Right lobe of liver (tissue), 6 donors: ENCODE measurements around the gene TTC19. TPM values are rescaled to one million over a fixed set of nuclear protein-coding genes. Genes with fewer than 3 reads are reported as not detected.

Experiments used
- ATAC-seq, 4 donors: fragments of 200-7000 bp; cut with Tn5 transposase; one replicate each; pipeline ENCODE4 v1.9.1; 2020; ENCODE audit warnings: mild to moderate bottlenecking in 4 of 4, moderate library complexity in 4 of 4
- DNase-seq, 3 donors: peaks; one replicate each; pipeline ENCODE4 v3.0.0-alpha.2; 2020
- H3K27ac ChIP-seq, 3 donors: fragments of 200-600 bp; one replicate each; pipeline ENCODE4 v1.8.0; 2022
- H3K27me3 ChIP-seq, 2 donors: fragments of 200-600 bp; one replicate each; pipeline ENCODE4 v1.8.0; 2022
- H3K36me3 ChIP-seq, 4 donors: fragments of 200-600 bp; sonication (generic) in 1 of 4; one replicate each; pipeline versions ENCODE4 v1.5.1 to v1.8.0; 2017 to 2022; ENCODE audit warnings: control low read depth in 1 of 4
- H3K4me1 ChIP-seq, 4 donors: fragments of 200-600 bp; sonication (generic) in 1 of 4; one replicate each; pipeline versions ENCODE4 v1.5.1 to v1.8.0; 2017 to 2022; ENCODE audit warnings: control low read depth in 1 of 4
- H3K4me3 ChIP-seq, 3 donors: fragments of 200-600 bp; one replicate each; pipeline ENCODE4 v1.8.0; 2022
- H3K9me3 ChIP-seq, 4 donors: fragments of 200-600 bp; sonication (generic) in 1 of 4; one replicate each; pipeline versions ENCODE4 v1.5.1 to v1.8.0; 2017 to 2022; ENCODE audit warnings: control low read depth in 1 of 4
- POLR2A ChIP-seq: fragments of 450-650 bp; IDR thresholded peaks from one replicate; pipeline ENCODE4 v1.6.1; 2017; ENCODE audit warnings: antibody characterized with exemption, mild to moderate bottlenecking
- WGBS: methylation state at CpG from one replicate; pipeline ENCODE4 v1.1.6; 2018; ENCODE audit warnings: low coverage, low lambda C conversion rate; ENCODE audit not compliant: insufficient coverage; ENCODE audit errors: missing lambda C conversion rate; 5-methylcytosine and 5-hydroxymethylcytosine counted together
- intact Hi-C, 2 donors: fragments of 100-400 bp; cut with DNase I; formaldehyde crosslinking; loops; one replicate each; pipeline versions ENCODE4 v1.11.2 to v1.14.1; 2022
- total RNA-seq, 6 experiments: library from RNA; depleted of rRNA in 2 of 6; stranded (reverse); fragments of >200 nt in 2 of 6; fragmentation: NEBNext Ultra II Directional in 3 of 6; extraction: Animal tissue kit (Norgen Biotek cat#: 25700) in 3 of 6; gene quantifications; one replicate each; pipeline versions ENCODE4 v1.1.0 to v1.2.4, GENCODE V29; 2016 to 2023
- TF ChIP-seq, protein P1 (sequence below), 4 donors: fragments of 200-600 bp in 3 of 4; fragments of 450-650 bp in 1 of 4; IDR thresholded peaks; one replicate each; pipeline versions ENCODE4 v1.5.1 to v1.8.0; 2016 to 2022; ENCODE audit warnings: antibody characterized with exemption in 4 of 4, mild to moderate bottlenecking in 2 of 4
- donor health status: DM: no; HTN: yes; CAD: no.
- donor health status: DM: no; HTN: no; CAD: no.
- donor health status: DM: no; HTN: no; CAD: no.
- donor health status: DM: no; HTN: yes; CAD: no.
- donor health status: DM: no; HTN: yes; CAD: no.

The TTC19 gene
- total RNA-seq, 6 experiments from 2014 or later: 14.3 to 32.3 (median 19.9) TPM

DNA sequence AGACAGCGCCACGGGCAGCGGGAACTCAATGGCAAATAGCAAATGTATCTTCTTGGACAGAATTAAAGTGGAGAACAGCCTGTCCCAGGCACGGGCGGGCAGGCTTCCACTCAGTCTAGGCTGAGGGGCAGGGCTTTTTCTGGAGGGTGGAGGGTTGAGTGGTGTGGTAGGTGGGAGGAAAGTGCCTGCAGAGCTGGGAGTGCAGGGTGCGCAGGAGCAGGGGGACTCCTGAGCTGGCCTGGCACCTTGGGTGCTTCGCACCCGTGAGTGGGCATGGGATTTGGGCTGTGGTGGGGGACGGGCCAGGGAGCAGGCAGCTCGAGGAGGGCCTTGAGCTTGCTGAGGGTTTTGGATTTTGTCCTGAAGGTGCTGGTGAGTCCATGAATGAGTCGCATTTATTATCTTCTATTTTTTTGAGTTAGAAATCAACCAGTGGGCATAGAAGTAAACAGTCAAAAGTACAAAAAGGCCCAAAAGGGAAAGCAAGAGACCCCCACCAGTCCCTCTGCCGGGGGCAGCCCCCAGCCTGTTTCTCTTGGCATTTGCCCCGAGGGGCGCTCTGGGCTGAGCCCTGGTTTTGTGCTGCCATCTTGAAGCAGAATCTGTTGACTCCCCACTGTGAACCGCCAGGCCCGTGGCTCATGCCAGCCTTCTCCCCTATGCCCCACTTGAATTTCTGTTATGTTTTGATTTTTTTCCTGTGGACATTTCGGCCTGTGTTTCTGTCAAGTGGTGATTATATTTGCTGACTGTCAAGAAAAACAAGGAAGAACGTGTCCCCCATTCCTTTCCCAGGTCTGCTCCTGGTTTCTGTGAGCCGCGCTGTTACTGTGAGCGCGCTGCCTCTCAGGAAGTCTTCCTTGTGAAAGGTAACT is 46.5 kb upstream of the TTC19 start:
- intact Hi-C loops: no loop called here
- H3K4me1 ChIP-seq: no peaks in the 10 kb centered on the region
- no peaks in the 10 kb centered on the region for H3K36me3 ChIP-seq
- no peak overlapping the region for H3K4me3 ChIP-seq
- no peaks in the 10 kb centered on the region for H3K27me3 ChIP-seq
- ATAC-seq (no peak), DNase-seq (no peak)
- H3K9me3 ChIP-seq: no peaks in the 10 kb centered on the region
- no peak overlapping the region for H3K27ac ChIP-seq
- TF ChIP-seq POLR2A: no peak
- TF ChIP-seq, protein P1, sequence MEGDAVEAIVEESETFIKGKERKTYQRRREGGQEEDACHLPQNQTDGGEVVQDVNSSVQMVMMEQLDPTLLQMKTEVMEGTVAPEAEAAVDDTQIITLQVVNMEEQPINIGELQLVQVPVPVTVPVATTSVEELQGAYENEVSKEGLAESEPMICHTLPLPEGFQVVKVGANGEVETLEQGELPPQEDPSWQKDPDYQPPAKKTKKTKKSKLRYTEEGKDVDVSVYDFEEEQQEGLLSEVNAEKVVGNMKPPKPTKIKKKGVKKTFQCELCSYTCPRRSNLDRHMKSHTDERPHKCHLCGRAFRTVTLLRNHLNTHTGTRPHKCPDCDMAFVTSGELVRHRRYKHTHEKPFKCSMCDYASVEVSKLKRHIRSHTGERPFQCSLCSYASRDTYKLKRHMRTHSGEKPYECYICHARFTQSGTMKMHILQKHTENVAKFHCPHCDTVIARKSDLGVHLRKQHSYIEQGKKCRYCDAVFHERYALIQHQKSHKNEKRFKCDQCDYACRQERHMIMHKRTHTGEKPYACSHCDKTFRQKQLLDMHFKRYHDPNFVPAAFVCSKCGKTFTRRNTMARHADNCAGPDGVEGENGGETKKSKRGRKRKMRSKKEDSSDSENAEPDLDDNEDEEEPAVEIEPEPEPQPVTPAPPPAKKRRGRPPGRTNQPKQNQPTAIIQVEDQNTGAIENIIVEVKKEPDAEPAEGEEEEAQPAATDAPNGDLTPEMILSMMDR (IDR thresholded peaks at IDR 0.05): no peak
- WGBS: 68% methylated on average over 14 of the region's 22 CpGs

DNA sequence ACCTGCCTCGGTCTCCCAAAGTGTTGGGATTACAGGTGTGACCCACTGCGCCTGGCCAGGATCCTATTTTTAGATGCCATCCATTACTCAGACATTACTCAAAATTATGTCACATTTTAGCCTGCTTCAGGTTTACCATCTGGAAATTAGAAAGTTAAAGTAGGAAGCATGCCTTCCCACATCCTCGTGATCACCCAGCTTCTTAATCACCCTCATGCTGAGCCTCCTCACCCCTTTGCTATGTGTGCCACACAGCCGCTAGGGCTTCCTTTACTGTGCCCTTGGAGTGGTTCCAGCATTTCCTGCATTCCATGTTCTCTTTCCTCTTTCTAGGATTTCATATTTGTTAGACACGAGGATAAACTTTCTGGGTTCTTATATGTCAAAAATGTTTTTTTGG is 45.4 kb upstream of the TTC19 start:
- no peaks in the 10 kb centered on the region for H3K36me3 ChIP-seq
- 43% methylated on average over 5 of the region's 5 CpGs for WGBS
- intact Hi-C loops: no loop called here
- ATAC-seq: no peak
- H3K27me3 ChIP-seq: no peaks in the 10 kb centered on the region
- TF ChIP-seq, protein P1 (IDR thresholded peaks at IDR 0.05): no peak
- TF ChIP-seq POLR2A: no peak
- H3K9me3 ChIP-seq: no peaks in the 10 kb centered on the region
- no peak for DNase-seq
- H3K4me3 ChIP-seq: no peak overlapping the region
- no peak overlapping the region for H3K27ac ChIP-seq
- no peaks in the 10 kb centered on the region for H3K4me1 ChIP-seq

DNA sequence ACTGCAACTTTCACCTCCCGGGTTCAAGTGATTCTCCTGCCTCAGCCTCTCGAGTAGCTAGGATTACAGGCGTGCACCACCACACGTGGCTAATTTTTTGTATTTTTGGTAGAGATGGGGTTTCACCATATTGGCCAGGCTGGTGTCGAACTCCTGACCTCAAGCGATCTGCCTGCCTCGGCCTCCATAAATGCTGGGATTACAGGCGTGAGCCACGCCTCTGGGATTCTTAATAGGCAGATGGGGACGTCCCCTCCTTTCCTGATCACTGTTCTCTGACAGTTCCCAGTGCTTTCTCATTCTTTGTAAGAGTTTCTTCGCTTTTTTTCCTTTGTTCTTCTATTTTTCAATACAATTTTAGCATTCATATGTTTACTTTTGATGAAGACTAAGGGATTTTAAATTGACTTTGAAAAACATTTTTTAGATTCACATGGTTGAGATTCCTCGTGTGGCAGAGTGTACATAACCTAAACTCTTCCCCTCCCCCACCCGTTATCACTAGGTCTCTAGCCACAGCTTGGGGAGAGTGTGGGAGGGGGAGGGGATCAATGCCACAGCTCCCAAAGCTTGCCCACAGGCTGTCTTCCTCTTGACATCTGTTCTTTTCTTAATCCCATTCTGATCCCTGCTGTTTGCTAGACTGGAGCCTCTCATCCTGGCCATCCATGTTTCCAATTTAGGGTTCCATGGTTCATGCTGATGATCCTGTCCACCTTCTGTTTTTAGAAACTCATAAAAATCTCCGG is 43.7 kb upstream of the TTC19 start:
- TF ChIP-seq POLR2A: no peak
- TF ChIP-seq, protein P1 (IDR thresholded peaks at IDR 0.05): no peak
- 63% methylated on average over 8 of the region's 14 CpGs for WGBS
- no peaks in the 10 kb centered on the region for H3K9me3 ChIP-seq
- ATAC-seq (no peak), DNase-seq (peak in 1 of 3 donors; percentile 24)
- H3K4me1 ChIP-seq: no peaks in the 10 kb centered on the region
- H3K36me3 ChIP-seq: no peaks in the 10 kb centered on the region
- H3K27me3 ChIP-seq: no peaks in the 10 kb centered on the region
- H3K27ac ChIP-seq: no peak overlapping the region
- no peak overlapping the region for H3K4me3 ChIP-seq
- intact Hi-C loops: no loop called here

DNA sequence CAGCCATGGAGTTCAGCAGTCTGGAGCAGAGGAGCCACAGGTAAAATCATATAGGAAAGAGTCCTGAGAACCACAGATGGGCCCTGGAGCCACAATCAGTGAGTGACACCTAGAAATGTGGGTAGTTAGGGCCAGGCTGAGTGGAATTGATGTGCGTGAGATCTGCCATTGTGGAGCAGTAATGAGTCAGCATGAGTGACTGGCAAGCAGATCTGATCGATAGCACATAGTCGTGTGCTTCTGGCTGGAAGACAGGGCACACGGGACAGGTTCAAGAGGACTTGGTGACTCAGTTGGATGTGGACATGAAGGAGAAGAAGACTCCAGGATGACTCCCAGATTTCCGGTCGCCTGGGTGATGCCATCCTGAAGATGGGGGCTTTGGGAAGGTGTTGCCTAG is 42.4 kb upstream of the TTC19 start:
- DNase-seq (peak in 1 of 3 donors; percentile 27), ATAC-seq (no peak)
- no peak for TF ChIP-seq POLR2A
- TF ChIP-seq, protein P1 (IDR thresholded peaks at IDR 0.05): no peak
- no peak overlapping the region for H3K27ac ChIP-seq
- H3K9me3 ChIP-seq: no peaks in the 10 kb centered on the region
- H3K36me3 ChIP-seq: no peaks in the 10 kb centered on the region
- H3K27me3 ChIP-seq: no peaks in the 10 kb centered on the region
- no peaks in the 10 kb centered on the region for H3K4me1 ChIP-seq
- H3K4me3 ChIP-seq: no peak overlapping the region
- 77% methylated on average over 4 of the region's 6 CpGs for WGBS
- intact Hi-C loops: no loop called here
